Iris pigment epithelial cell (primary cell): ENCODE data around the gene ENGASE.

Experiments used
- DNase-seq: peaks from one replicate; pipeline ENCODE4 v3.0.0-alpha.2; 2011; ENCODE audit warnings: low read depth

The ENGASE gene

GRCh38 chr17:79079421-79080200, 5.0 kb downstream of the ENGASE start:
- no peak for DNase-seq

DNA sequence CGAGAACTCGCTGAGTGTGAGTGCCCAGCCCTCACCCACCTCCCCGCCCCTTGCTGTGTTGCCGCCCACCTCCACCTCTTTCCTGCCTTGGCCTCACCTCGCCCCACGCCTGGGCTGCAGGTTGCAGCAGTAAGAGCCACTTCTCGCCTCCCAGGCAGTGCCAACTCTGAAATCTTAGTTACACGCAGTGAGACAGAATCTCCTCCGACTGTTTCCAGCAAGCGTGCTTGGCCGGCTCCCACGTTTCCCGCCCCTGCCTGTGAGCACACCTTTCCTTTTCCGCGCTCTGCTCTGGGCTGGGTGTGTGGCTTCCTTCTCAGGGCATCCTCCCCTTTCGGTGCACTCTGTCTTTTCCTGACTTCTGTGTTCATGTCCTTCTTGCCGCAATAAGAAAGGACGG, 5.7 kb downstream of the ENGASE start:
- DNase-seq: no peak

GRCh38 chr17:79080761-79081290, 6.2 kb downstream of the ENGASE start:
- DNase-seq: no peak

GRCh38 chr17:79081571-79082276, 7.1 kb downstream of the ENGASE start:
- no peak for DNase-seq

DNA sequence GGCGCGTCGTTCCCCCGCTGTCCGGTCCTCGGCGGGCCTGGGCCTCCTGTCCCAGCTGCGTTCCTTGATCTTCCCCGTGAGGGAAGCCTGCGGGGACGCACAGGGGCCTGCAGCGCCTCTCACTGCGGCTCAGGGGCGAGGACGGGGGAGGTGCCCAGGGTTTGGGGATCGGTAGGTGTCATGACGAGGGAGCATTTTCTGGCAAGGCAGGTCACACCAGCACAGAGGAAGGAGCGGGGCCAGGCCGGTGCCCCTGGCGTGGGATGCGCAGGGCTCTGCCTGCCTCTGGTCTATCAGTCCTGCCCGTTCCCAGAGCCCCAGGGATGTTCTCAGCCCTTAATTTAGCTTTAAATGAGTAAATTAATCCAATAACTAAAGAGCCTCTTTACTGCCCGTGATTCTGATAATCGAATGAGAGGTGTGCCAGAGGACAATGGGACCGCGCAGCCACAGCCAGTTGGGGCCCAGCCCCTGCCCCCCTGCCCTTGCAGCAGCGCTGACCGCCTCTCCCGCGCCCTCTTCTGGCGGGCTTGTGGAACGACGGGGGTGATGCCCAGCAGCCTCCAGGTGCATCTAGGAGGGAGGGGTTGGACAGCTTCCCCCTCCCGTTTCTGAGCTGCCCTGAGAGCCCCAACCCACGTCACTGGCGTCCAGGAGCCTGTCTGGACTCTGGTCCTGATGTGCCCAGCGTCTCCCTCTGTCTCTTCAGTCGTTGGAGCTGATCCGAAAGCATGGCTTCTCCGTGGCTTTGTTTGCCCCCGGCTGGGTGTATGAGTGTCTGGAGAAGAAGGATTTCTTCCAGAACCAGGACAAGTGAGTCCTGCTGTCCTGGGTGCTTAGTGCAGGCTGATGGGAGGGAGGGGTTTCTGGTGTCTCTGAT, 7.9 kb downstream of the ENGASE start:
- DNase-seq: peak; percentile 25

DNA sequence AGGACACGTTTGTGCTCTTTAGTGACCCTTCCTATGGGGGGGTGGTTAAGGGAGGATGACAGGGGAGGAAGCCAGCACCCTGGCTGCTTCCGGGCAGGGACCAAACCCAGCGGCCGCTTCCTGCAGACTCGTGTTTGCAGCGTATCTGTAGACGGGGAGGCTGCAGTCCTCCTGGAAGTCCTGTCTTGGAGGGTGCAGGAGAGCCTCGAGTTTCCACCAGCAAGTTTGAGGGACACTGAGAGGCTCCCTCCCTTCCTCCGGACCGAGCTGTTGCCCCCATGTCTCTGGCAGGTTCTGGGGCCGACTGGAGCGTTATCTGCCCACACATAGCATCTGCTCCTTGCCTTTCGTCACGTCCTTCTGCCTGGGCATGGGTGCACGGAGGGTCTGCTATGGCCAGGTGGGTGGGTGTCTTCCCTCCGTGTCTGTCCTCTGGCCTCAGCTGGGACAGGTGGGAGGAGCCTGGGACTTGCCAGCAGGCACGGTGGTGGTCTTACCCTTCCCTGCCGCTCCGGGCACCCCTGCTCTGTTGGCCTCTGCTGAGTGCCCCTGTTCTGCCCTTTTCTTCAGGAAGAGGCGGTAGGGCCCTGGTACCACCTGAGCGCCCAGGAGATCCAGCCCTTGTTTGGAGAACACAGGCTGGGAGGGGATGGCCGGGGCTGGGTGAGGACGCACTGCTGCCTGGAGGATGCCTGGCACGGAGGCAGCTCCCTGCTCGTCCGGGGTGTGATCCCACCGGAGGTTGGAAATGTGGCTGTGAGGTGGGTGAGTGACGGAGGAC, 8.8 kb downstream of the ENGASE start:
- no peak for DNase-seq

- no peak for DNase-seq
These were observed 9.9 kb downstream of the ENGASE start for GRCh38 chr17:79084291-79085153.

- no peak for DNase-seq
These were observed 10.7 kb downstream of the ENGASE start for GRCh38 chr17:79085154-79085920.

- DNase-seq: no peak
These were observed 11.4 kb downstream of the ENGASE start for GRCh38 chr17:79085921-79086551.

DNA sequence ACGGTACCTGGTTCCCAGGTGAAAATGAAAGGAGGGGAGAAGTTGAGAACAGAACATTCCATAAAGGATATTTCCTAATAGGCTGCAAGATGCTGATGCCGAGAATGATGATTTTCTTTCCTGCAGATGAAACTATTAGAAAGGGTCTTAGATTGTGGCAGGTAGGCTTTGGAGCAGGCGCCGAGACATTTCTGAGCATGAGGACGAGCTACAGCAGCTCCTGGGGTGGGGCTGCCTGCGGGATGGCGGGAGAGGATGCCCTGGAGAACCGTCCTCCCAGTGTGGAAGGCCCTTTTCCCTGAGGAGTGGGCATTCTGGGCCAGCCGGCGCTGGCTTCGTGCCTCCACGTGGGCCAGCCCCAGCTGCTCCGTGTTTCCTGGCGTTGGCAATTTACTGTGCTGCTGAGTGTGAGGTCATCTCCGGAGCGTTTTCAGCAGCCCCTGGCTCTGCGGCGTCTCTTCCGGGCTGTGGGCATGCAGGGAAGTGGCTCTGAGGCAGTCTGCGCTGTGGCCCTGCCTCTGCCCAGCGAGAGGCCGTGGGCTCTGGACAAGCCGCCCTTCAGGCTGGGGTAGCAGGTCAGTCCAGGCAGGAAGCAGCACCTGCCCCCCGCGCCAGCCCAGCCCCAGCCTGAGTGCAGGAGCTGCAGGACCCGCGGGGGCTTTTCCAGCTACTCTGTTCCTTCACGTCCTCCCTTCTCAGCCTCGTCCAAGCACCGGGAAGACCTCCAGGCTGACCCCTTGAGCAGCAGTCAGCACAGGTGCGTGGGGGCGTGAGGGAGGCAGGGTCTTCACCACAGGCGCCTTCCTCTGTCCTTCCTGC, 12.2 kb downstream of the ENGASE start:
- no peak for DNase-seq

GRCh38 chr17:79087428-79088143, 13.0 kb downstream of the ENGASE start:
- DNase-seq: peak; percentile 22

DNA sequence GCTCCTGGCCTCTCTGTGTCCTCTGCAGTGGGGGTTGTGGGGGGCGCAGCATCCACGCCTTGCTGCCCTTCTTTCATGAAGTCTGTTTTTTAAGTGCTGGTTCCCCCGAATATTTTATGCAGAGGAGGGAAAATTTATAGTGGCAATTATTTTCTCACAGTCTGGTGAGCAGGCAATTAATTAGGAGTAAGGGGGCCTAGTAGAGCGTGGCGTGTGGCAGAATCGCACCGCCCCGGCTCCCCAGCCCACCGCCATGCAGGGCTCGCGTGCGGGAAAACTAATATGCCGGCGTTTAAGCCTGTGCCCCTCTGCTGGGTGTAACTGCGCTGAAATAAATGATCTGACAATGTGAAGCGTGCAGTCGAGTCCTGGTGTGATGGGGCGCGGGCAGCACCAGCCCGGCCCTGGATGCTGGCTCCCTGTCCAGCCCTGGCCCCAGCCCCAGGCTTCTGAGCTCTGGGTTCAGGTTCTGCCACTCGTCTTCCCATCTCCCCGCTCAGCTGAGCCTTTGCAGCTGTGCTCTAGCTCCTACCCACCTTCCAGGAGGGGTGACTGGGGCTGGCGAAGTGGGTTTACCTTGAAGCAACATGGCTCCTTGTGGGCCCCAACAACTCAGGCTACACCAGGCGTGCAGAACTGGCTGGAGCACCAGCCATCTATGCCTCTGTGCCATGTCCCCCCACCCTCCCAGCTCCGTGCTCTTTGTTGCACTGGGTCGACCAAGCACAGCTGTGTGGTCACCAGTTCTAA, 13.8 kb downstream of the ENGASE start:
- no peak for DNase-seq

DNA sequence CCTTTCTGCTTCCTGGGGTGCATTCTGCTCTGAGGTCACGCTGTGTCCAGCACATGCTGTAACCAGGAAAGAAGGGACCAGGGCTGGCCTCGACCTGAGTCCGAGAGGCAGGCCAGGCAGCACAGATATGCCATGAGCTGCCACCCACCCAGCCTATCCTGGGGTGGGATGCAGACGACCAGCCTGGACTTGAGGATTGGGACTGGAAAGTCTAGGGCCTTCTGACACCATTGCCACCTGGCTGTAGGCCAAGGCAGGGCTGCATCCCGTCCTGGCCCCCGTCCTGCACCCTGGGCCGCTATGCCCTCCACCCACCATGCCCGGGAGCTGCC, 14.3 kb downstream of the ENGASE start:
- no peak for DNase-seq

- no peak for DNase-seq
These were observed 15.3 kb downstream of the ENGASE start for GRCh38 chr17:79089720-79090442.

DNA sequence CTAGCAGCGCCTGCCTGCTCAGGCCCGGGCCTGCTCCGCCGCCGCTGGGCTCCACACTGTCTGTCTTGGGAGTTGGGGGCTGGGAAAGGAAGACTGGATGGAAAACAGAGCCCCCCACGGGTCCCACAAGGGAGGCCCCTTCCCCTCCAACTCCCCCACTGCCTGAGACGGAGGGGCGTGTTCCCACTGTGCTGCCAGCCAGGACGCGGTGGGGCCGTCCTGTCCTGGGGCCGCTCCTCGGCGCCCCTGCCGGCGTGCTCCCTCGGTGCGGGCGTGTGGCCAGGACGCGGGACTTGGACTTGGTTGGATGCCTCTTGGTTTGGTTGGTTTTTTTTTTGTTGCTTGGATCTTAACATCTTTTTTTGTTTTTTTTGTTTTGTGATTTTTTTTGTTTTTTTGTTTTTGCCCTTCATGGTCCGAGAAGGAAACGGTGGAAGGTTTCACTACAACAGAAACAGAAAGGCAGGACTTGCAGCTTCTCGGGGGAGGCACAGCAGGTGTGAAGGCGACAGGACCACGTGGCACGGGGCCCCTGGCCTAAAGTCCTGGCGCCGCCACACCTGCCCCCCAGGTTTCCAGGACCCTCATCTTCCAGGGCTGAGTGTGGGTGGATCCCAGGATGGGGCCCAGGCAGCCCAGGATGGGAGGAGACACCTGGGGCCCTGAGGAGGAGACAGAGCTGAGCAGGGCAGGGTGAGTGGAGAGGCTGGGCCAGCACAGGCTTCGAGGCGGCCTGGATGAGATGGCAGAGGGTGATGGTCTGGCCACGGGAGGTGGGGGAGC, 16.0 kb downstream of the ENGASE start:
- no peak for DNase-seq

DNA sequence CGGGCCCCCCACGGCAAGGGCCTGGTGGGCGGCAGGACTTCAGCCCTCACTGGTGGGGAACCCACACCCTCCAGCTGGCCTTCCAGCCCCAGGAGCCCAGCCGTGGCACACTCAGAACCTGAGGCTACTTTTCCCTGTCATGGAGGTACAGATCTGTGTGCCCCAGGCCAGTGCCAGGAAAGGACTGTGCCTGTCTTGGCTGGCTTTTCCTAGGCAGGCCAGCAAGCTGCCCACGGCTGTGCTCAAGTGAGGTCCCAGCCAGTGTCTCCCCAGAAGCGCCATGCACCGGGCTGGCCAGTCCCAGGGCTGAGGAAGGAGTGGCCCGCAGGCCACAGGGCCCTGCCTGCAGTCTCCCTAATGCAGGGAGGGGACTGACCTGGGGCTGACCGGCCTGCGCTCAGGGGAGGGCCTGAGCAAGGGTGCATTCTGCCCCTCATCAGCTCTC, 16.6 kb downstream of the ENGASE start:
- DNase-seq: no peak
